ENCODE results near the gene KCNQ5.

The KCNQ5 gene

GRCh38 chr6:73004231-73004630 is 382.4 kb downstream of the KCNQ5 start:
- Mint-ChIP-seq H3K36me3 (ENCODE audit: low read depth) (no peaks in the 10 kb centered on the region), H3K27ac (no peak overlapping the region), H3K9me3 (no peaks in the 10 kb centered on the region), H3K4me1 (ENCODE audit: low read depth) (no peaks in the 10 kb centered on the region), H3K27me3 (ENCODE audit: low read depth) (no peaks in the 10 kb centered on the region), H3K4me3 (no peak overlapping the region)

- H3K27ac Mint-ChIP-seq: no peak overlapping the region
- no peaks in the 10 kb centered on the region for H3K4me1 Mint-ChIP-seq (ENCODE audit: low read depth)
- no peaks in the 10 kb centered on the region for H3K9me3 Mint-ChIP-seq
- H3K4me3 Mint-ChIP-seq: no peak overlapping the region
- no peaks in the 10 kb centered on the region for H3K27me3 Mint-ChIP-seq (ENCODE audit: low read depth)
- no peaks in the 10 kb centered on the region for H3K36me3 Mint-ChIP-seq (ENCODE audit: low read depth)
Measured at GRCh38 chr6:73004861-73005260, 383.0 kb downstream of the KCNQ5 start.

GRCh38 chr6:73006146-73006545 is 384.3 kb downstream of the KCNQ5 start:
- H3K9me3 Mint-ChIP-seq: no peaks in the 10 kb centered on the region
- no peak overlapping the region for H3K27ac Mint-ChIP-seq
- no peaks in the 10 kb centered on the region for H3K36me3 Mint-ChIP-seq (ENCODE audit: low read depth)
- H3K27me3 Mint-ChIP-seq (ENCODE audit: low read depth): no peaks in the 10 kb centered on the region
- H3K4me3 Mint-ChIP-seq: no peak overlapping the region
- H3K4me1 Mint-ChIP-seq (ENCODE audit: low read depth): no peaks in the 10 kb centered on the region

- Mint-ChIP-seq H3K9me3 (no peaks in the 10 kb centered on the region), H3K27me3 (ENCODE audit: low read depth) (no peaks in the 10 kb centered on the region), H3K4me1 (ENCODE audit: low read depth) (no peaks in the 10 kb centered on the region), H3K36me3 (ENCODE audit: low read depth) (no peaks in the 10 kb centered on the region), H3K27ac (no peak overlapping the region), H3K4me3 (no peak overlapping the region)
Measured at GRCh38 chr6:73011945-73012344, 390.1 kb downstream of the KCNQ5 start.

GRCh38 chr6:73017476-73017875 is 395.6 kb downstream of the KCNQ5 start:
- no peak overlapping the region for H3K27ac Mint-ChIP-seq
- no peaks in the 10 kb centered on the region for H3K4me1 Mint-ChIP-seq (ENCODE audit: low read depth)
- H3K27me3 Mint-ChIP-seq (ENCODE audit: low read depth): no peaks in the 10 kb centered on the region
- H3K4me3 Mint-ChIP-seq: no peak overlapping the region
- H3K9me3 Mint-ChIP-seq: no peaks in the 10 kb centered on the region
- no peaks in the 10 kb centered on the region for H3K36me3 Mint-ChIP-seq (ENCODE audit: low read depth)

GRCh38 chr6:73024598-73024997 is 402.7 kb downstream of the KCNQ5 start:
- Mint-ChIP-seq H3K4me1 (ENCODE audit: low read depth) (no peaks in the 10 kb centered on the region), H3K4me3 (no peak overlapping the region), H3K27ac (no peak overlapping the region), H3K36me3 (ENCODE audit: low read depth) (no peaks in the 10 kb centered on the region), H3K27me3 (ENCODE audit: low read depth) (no peaks in the 10 kb centered on the region), H3K9me3 (no peaks in the 10 kb centered on the region)

GRCh38 chr6:73027691-73028090 is 405.8 kb downstream of the KCNQ5 start:
- Mint-ChIP-seq H3K27me3 (ENCODE audit: low read depth) (no peaks in the 10 kb centered on the region), H3K9me3 (no peaks in the 10 kb centered on the region), H3K27ac (no peak overlapping the region), H3K4me3 (no peak overlapping the region), H3K4me1 (ENCODE audit: low read depth) (peaks cover 10% of the 10 kb centered on the region), H3K36me3 (ENCODE audit: low read depth) (no peaks in the 10 kb centered on the region)

GRCh38 chr6:73028124-73028766 is 406.4 kb downstream of the KCNQ5 start:
- Mint-ChIP-seq H3K27ac (no peak overlapping the region), H3K9me3 (no peaks in the 10 kb centered on the region), H3K4me1 (ENCODE audit: low read depth) (peaks cover 11% of the 10 kb centered on the region), H3K36me3 (ENCODE audit: low read depth) (no peaks in the 10 kb centered on the region), H3K27me3 (ENCODE audit: low read depth) (no peaks in the 10 kb centered on the region), H3K4me3 (no peak overlapping the region)

- H3K27me3 Mint-ChIP-seq (ENCODE audit: low read depth): no peaks in the 10 kb centered on the region
- no peak overlapping the region for H3K4me3 Mint-ChIP-seq
- peaks cover 11% of the 10 kb centered on the region for H3K4me1 Mint-ChIP-seq (ENCODE audit: low read depth)
- no peaks in the 10 kb centered on the region for H3K36me3 Mint-ChIP-seq (ENCODE audit: low read depth)
- H3K9me3 Mint-ChIP-seq: no peaks in the 10 kb centered on the region
- H3K27ac Mint-ChIP-seq: no peak overlapping the region
Measured at GRCh38 chr6:73028893-73029450, 407.1 kb downstream of the KCNQ5 start.

- Mint-ChIP-seq H3K27me3 (ENCODE audit: low read depth) (no peaks in the 10 kb centered on the region), H3K4me1 (ENCODE audit: low read depth) (peaks cover 11% of the 10 kb centered on the region), H3K9me3 (no peaks in the 10 kb centered on the region), H3K27ac (no peak overlapping the region), H3K36me3 (ENCODE audit: low read depth) (no peaks in the 10 kb centered on the region), H3K4me3 (no peak overlapping the region)
Measured at GRCh38 chr6:73030257-73030656, 408.4 kb downstream of the KCNQ5 start.

GRCh38 chr6:73030791-73031782 is 409.2 kb downstream of the KCNQ5 start:
- Mint-ChIP-seq H3K36me3 (ENCODE audit: low read depth) (no peaks in the 10 kb centered on the region), H3K4me3 (no peak overlapping the region), H3K27me3 (ENCODE audit: low read depth) (no peaks in the 10 kb centered on the region), H3K27ac (no peak overlapping the region), H3K9me3 (no peaks in the 10 kb centered on the region), H3K4me1 (ENCODE audit: low read depth) (peaks cover 11% of the 10 kb centered on the region)

- H3K27ac Mint-ChIP-seq: no peak overlapping the region
- no peaks in the 10 kb centered on the region for H3K27me3 Mint-ChIP-seq (ENCODE audit: low read depth)
- H3K36me3 Mint-ChIP-seq (ENCODE audit: low read depth): no peaks in the 10 kb centered on the region
- H3K4me3 Mint-ChIP-seq: no peak overlapping the region
- peaks cover 11% of the 10 kb centered on the region for H3K4me1 Mint-ChIP-seq (ENCODE audit: low read depth)
- no peaks in the 10 kb centered on the region for H3K9me3 Mint-ChIP-seq
Measured at GRCh38 chr6:73032586-73032985, 410.7 kb downstream of the KCNQ5 start.

GRCh38 chr6:73036689-73037088 is 414.8 kb downstream of the KCNQ5 start:
- Mint-ChIP-seq H3K9me3 (peaks cover 17% of the 10 kb centered on the region), H3K4me3 (no peak overlapping the region), H3K4me1 (ENCODE audit: low read depth) (peaks cover 4% of the 10 kb centered on the region), H3K27me3 (ENCODE audit: low read depth) (no peaks in the 10 kb centered on the region), H3K27ac (no peak overlapping the region), H3K36me3 (ENCODE audit: low read depth) (peaks cover 1% of the 10 kb centered on the region)

GRCh38 chr6:73041051-73041450 is 419.2 kb downstream of the KCNQ5 start:
- H3K36me3 Mint-ChIP-seq (ENCODE audit: low read depth): peaks cover 1% of the 10 kb centered on the region
- H3K4me3 Mint-ChIP-seq: no peak overlapping the region
- H3K4me1 Mint-ChIP-seq (ENCODE audit: low read depth): no peaks in the 10 kb centered on the region

GRCh38 chr6:73042892-73043291 is 421.0 kb downstream of the KCNQ5 start:
- H3K27me3 Mint-ChIP-seq (ENCODE audit: low read depth): no peaks in the 10 kb centered on the region
- H3K9me3 Mint-ChIP-seq: peaks cover 17% of the 10 kb centered on the region
- no peaks in the 10 kb centered on the region for H3K4me1 Mint-ChIP-seq (ENCODE audit: low read depth)
- H3K36me3 Mint-ChIP-seq (ENCODE audit: low read depth): peaks cover 1% of the 10 kb centered on the region
- H3K4me3 Mint-ChIP-seq: no peak overlapping the region
- no peak overlapping the region for H3K27ac Mint-ChIP-seq

More at GRCh38 chr6:73041051-73041450, 419.2 kb downstream of the KCNQ5 start:
- Mint-ChIP-seq H3K9me3 (peaks cover 17% of the 10 kb centered on the region), H3K27me3 (ENCODE audit: low read depth) (no peaks in the 10 kb centered on the region), H3K27ac (no peak overlapping the region)
